ENCODE results near the gene TTC27.
"Not testable (repeated sequence)": the region's sequence is repeated elsewhere in the genome, so short reads cannot be mapped to it uniquely, and the experiment has no call there.

TTC27 gene

GRCh38 chr2:32732912-32733472 is 105.1 kb downstream of the TTC27 start:
- TF ChIP-seq JUND (IDR thresholded peaks at IDR 0.05; ENCODE audit: low read depth) = no peak
- in situ Hi-C loops (cut with HindIII; ENCODE audit: low pct_unique_long_range_greater_than_20kb, low sequenced_read_pairs) = no loop called here
- no peak for DNase-seq (ENCODE audit: low read depth in 1 of 2, low spot score in 1 of 2)

GRCh38 chr2:32735348-32735747 is 107.5 kb downstream of the TTC27 start:
- in situ Hi-C loops (cut with HindIII; ENCODE audit: low pct_unique_long_range_greater_than_20kb, low sequenced_read_pairs) = no loop called here
- DNase-seq (ENCODE audit: low read depth in 1 of 2, low spot score in 1 of 2) = no peak
- TF ChIP-seq JUND (IDR thresholded peaks at IDR 0.05; ENCODE audit: low read depth) = no peak

- TF ChIP-seq JUND (IDR thresholded peaks at IDR 0.05; ENCODE audit: low read depth) = no peak
- in situ Hi-C loops (cut with HindIII; ENCODE audit: low pct_unique_long_range_greater_than_20kb, low sequenced_read_pairs) = no loop called here
- DNase-seq (ENCODE audit: low read depth in 1 of 2, low spot score in 1 of 2) = no peak
Observed at GRCh38 chr2:32738939-32739338, 111.1 kb downstream of the TTC27 start.

- TF ChIP-seq JUND (IDR thresholded peaks at IDR 0.05; ENCODE audit: low read depth) = no peak
- in situ Hi-C loops (cut with HindIII; ENCODE audit: low pct_unique_long_range_greater_than_20kb, low sequenced_read_pairs) = no loop called here
- no peak for DNase-seq (ENCODE audit: low read depth in 1 of 2, low spot score in 1 of 2)
Observed at GRCh38 chr2:32739664-32740063, 111.8 kb downstream of the TTC27 start.

- TF ChIP-seq JUND (IDR thresholded peaks at IDR 0.05; ENCODE audit: low read depth) = no peak
Observed at GRCh38 chr2:32741575-32741974, 113.7 kb downstream of the TTC27 start.

GRCh38 chr2:32742376-32742775 is 114.5 kb downstream of the TTC27 start:
- DNase-seq (ENCODE audit: low read depth in 1 of 2, low spot score in 1 of 2) = no peak
- TF ChIP-seq JUND (IDR thresholded peaks at IDR 0.05; ENCODE audit: low read depth) = no peak
- in situ Hi-C loops (cut with HindIII; ENCODE audit: low pct_unique_long_range_greater_than_20kb, low sequenced_read_pairs) = no loop called here

More at GRCh38 chr2:32741575-32741974, 113.7 kb downstream of the TTC27 start:
- DNase-seq (ENCODE audit: low read depth in 1 of 2, low spot score in 1 of 2) = no peak
- in situ Hi-C loops (cut with HindIII; ENCODE audit: low pct_unique_long_range_greater_than_20kb, low sequenced_read_pairs) = no loop called here

- no peak for TF ChIP-seq JUND (IDR thresholded peaks at IDR 0.05; ENCODE audit: low read depth)
- DNase-seq (ENCODE audit: low read depth in 1 of 2, low spot score in 1 of 2) = no peak
- in situ Hi-C loops (cut with HindIII; ENCODE audit: low pct_unique_long_range_greater_than_20kb, low sequenced_read_pairs) = no loop called here
Observed at GRCh38 chr2:32743480-32744236, 115.8 kb downstream of the TTC27 start.

- no peak for TF ChIP-seq JUND (IDR thresholded peaks at IDR 0.05; ENCODE audit: low read depth)
- no peak for DNase-seq (ENCODE audit: low read depth in 1 of 2, low spot score in 1 of 2)
- in situ Hi-C loops (cut with HindIII; ENCODE audit: low pct_unique_long_range_greater_than_20kb, low sequenced_read_pairs) = no loop called here
Observed at GRCh38 chr2:32745191-32745590, 117.3 kb downstream of the TTC27 start.

GRCh38 chr2:32745675-32746074 is 117.8 kb downstream of the TTC27 start:
- TF ChIP-seq JUND (IDR thresholded peaks at IDR 0.05; ENCODE audit: low read depth) = no peak
- in situ Hi-C loops (cut with HindIII; ENCODE audit: low pct_unique_long_range_greater_than_20kb, low sequenced_read_pairs) = no loop called here
- DNase-seq (ENCODE audit: low read depth in 1 of 2, low spot score in 1 of 2) = no peak

- in situ Hi-C loops (cut with HindIII; ENCODE audit: low pct_unique_long_range_greater_than_20kb, low sequenced_read_pairs) = no loop called here
- TF ChIP-seq JUND (IDR thresholded peaks at IDR 0.05; ENCODE audit: low read depth) = no peak
- no peak for DNase-seq (ENCODE audit: low read depth in 1 of 2, low spot score in 1 of 2)
Observed at GRCh38 chr2:32746669-32747068, 118.8 kb downstream of the TTC27 start.

GRCh38 chr2:32748158-32748557 is 120.3 kb downstream of the TTC27 start:
- DNase-seq (ENCODE audit: low read depth in 1 of 2, low spot score in 1 of 2) = no peak
- in situ Hi-C loops (cut with HindIII; ENCODE audit: low pct_unique_long_range_greater_than_20kb, low sequenced_read_pairs) = no loop called here
- no peak for TF ChIP-seq JUND (IDR thresholded peaks at IDR 0.05; ENCODE audit: low read depth)

- in situ Hi-C loops (cut with HindIII; ENCODE audit: low pct_unique_long_range_greater_than_20kb, low sequenced_read_pairs) = no loop called here
- TF ChIP-seq JUND (IDR thresholded peaks at IDR 0.05; ENCODE audit: low read depth) = no peak
- DNase-seq (ENCODE audit: low read depth in 1 of 2, low spot score in 1 of 2) = no peak
Observed at GRCh38 chr2:32750880-32751279, 123.0 kb downstream of the TTC27 start.

- DNase-seq (ENCODE audit: low read depth in 1 of 2, low spot score in 1 of 2) = no peak
- no peak for TF ChIP-seq JUND (IDR thresholded peaks at IDR 0.05; ENCODE audit: low read depth)
- in situ Hi-C loops (cut with HindIII; ENCODE audit: low pct_unique_long_range_greater_than_20kb, low sequenced_read_pairs) = no loop called here
Observed at GRCh38 chr2:32752205-32752604, 124.4 kb downstream of the TTC27 start.

GRCh38 chr2:32752952-32753351 is 125.1 kb downstream of the TTC27 start:
- no peak for DNase-seq (ENCODE audit: low read depth in 1 of 2, low spot score in 1 of 2)
- in situ Hi-C loops (cut with HindIII; ENCODE audit: low pct_unique_long_range_greater_than_20kb, low sequenced_read_pairs) = no loop called here
- TF ChIP-seq JUND (IDR thresholded peaks at IDR 0.05; ENCODE audit: low read depth) = no peak

- DNase-seq (ENCODE audit: low read depth in 1 of 2, low spot score in 1 of 2); in situ Hi-C loops (cut with HindIII; ENCODE audit: low pct_unique_long_range_greater_than_20kb, low sequenced_read_pairs): not testable (repeated sequence)
Observed at GRCh38 chr2:32754676-32755075, 126.8 kb downstream of the TTC27 start.
